KBM-7 (cell line): ENCODE results near the gene GPR162.

ENCODE experiments used
- DNase-seq: peaks from one replicate; pipeline ENCODE4 v3.0.0-alpha.2; 2015
- in situ Hi-C: fragments of 300-500 bp; cut with MboI; formaldehyde crosslinking; loops from 2 replicates; pipeline ENCODE4 v1.14.3; 2020; ENCODE audit warnings: low sequenced_read_pairs, low pct_unique_long_range_greater_than_20kb, mixed read lengths

GPR162 gene

GRCh38 chr12:6784761-6785160 lies 36.9 kb upstream of the GPR162 start:
- DNase-seq = no peak
- in situ Hi-C loops = no loop called here

- in situ Hi-C loops = no loop called here
- DNase-seq = peak; percentile 37
Observed at GRCh38 chr12:6786416-6787094, 35.1 kb upstream of the GPR162 start.

DNA sequence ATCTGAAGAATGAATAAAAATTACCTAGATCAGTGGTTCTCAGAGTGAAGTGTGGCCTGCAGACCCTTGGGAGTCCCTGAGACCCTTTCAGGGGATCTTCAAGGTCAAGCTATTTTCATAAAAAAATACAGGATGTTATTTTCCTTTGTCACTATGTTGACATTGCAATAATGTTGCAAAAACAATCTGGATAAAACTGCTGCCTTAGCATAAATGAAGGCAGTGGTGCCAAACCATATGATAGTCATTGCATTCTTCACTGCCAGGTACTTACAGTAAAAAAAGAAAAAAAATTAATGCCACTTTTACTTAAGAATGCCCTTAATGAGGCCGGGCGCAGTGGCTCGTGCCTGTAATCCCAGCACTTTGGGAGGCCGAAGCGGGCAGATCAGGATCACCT lies 34.3 kb upstream of the GPR162 start:
- in situ Hi-C loops = no loop called here
- no peak for DNase-seq

DNA sequence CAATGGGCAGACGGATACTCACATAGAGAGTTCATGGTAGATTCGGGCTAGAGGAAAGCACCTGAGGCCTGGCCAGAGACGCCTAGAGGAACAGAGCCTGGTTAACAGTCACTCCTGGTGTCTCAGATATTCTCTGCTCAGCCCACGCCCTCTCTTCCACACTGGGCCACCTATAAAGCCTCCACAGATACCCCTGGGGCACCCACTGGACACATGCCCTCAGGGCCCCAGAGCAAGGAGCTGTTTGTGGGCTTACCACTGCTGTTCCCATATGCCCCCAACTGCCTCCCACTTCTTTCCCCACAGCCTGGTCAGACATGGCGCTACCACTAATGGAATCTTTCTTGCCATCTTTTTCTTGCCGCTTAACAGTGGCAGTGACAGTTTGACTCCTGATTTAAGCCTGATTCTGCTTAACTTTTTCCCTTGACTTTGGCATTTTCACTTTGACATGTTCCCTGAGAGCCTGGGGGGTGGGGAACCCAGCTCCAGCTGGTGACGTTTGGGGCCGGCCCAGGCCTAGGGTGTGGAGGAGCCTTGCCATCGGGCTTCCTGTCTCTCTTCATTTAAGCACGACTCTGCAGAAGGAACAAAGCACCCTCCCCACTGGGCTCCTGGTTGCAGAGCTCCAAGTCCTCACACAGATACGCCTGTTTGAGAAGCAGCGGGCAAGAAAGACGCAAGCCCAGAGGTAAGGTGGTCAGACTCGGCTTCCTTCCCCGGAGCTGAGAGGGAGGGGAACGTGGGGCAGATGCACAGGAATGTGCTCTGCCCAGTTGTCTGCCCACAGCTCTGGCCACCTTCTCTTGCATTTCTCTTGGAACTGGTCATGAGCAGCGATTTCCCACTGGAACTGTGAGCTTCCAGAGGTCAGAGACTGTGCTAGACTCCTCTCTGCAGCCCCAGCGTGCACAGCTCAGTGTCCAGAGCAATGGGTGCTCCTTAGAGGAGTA lies 32.4 kb upstream of the GPR162 start, which contains the start of gene CD4:
CD4 (plus strand) TSS at position 557 of the 953 bp plus-strand sequence. CDS start 10,611 bp downstream, outside the sequence.
- DNase-seq = peak; percentile 88
- in situ Hi-C loops = no loop called here

DNA sequence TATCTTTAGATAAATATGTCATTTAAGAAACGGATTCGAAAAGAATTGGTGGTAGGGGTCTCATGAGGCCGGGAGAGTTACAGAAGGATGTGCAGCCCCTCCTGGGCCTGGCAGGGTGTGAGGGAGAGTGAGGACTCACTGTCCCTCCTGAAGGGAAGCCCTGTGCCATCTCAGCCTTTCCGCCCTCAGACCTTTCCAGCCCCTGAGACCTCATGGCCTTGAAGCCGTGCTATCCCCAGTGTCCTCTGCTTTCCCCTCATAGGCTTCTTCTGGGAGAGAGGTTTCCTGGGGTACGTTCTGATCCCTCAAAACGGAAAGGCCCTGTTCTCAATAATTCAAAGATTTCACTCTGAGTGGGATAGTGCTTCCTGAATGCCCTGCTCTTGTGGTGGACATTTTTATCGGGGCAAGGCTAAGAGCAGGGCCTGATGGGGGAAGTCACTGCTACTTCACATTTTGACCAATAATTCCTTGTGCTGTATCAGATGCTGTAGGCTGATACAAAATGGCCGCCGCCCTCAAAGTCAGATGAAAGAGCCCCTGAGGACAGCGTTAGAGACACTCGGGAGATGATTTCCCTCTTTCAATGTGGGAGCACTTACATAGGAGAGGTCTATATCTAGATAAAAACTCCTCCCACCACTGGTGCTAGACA lies 31.0 kb upstream of the GPR162 start:
- in situ Hi-C loops = no loop called here
- peak; percentile 56 for DNase-seq

GRCh38 chr12:6791931-6792520 lies 29.6 kb upstream of the GPR162 start:
- in situ Hi-C loops = no loop called here
- DNase-seq = peak; percentile 43

DNA sequence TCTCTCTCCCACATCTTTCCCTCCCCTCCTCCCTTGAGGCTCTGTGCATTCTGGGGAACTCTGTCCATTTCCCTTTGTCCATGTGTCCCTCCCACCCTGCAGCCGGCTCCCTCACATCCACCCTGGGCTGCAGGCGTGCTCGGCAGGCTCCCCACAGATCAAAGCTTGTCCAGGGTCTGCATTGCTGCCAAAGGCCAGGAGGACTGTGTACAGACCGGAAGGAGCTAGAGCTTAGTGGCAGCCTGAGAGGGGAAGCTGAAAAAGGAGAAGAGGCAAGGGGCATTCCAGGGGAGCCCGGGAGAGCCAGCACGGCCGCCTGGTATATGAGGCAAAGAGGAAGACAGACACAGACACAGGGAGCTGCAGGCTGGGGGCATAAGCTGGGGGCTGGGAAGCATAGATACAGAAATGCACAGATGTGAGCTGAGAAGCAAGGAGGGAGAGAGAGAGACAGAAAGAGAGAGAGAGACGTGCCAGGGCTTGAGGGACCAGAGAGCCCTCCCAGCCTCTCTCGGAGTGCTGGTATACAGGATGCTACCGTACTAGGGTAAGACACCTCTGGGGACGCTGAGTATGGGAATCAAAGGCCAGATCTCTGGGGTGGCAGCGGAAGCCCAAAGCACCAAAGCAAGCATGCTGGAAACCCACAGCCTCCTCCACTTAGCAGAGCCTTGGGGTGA lies 29.0 kb upstream of the GPR162 start:
- DNase-seq = peak; percentile 94
- in situ Hi-C loops = no loop called here

DNA sequence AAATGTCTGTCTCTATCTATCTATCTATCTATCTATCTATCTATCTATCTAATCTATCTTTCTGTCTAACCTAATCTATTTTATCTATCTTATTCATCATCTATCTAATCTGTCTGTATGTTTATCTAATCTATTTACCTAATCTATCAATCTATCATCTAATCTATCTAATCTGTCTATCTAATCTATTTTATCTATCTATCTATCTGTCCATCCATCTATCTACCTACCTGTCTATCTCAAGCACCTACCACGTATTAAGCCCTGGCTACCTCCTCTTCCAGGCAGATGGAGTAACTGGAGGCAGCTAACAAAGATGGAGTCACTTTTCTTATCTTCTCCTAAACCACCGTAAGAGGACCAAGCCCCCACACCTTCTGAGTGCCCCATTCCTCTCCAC lies 26.5 kb upstream of the GPR162 start:
- in situ Hi-C loops = no loop called here
- DNase-seq = no peak

- in situ Hi-C loops = no loop called here
- DNase-seq = no peak
Observed at GRCh38 chr12:6796576-6796975, 25.0 kb upstream of the GPR162 start.

DNA sequence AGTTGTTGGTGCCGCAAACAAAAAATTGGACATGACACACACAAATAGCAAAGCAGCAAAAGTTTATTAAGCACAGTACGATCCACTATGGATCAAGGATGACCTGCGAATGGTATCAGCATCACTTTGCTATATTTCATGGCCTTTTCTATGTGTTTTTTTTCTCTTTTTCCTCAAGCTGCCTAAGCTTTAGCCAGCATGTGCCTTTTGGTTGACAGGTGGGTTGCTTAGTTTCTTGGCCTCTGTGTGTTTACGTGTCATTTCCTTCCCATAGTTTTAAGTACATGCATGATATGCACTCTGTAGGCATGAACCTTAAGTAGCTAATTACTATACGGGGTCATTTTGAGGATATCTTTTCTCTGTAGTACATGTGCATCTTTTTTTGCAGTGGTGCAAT lies 22.5 kb upstream of the GPR162 start:
- in situ Hi-C loops = no loop called here
- DNase-seq = no peak

- in situ Hi-C loops = no loop called here
- DNase-seq = no peak
Observed at GRCh38 chr12:6807170-6807569, 14.5 kb upstream of the GPR162 start.

DNA sequence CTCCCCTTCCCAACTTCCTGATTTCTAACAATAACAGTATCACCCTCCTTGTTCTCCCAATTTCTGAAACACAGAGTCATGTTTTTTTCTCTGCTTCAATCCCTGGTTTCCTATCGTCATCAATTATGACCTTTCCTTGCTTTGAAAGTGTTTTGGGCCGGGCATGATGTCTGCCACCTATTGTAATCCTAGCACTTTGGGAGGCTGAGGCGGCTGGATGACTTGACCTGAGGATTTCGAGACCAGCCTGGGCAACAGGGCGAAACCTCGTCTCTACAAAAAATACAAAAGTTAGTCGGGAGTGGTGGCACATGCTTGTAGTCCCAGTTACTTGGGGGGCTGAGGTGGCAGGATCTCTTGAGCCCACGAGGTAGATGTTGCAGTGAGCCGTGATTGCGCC lies 12.6 kb upstream of the GPR162 start:
- in situ Hi-C loops = no loop called here

DNA sequence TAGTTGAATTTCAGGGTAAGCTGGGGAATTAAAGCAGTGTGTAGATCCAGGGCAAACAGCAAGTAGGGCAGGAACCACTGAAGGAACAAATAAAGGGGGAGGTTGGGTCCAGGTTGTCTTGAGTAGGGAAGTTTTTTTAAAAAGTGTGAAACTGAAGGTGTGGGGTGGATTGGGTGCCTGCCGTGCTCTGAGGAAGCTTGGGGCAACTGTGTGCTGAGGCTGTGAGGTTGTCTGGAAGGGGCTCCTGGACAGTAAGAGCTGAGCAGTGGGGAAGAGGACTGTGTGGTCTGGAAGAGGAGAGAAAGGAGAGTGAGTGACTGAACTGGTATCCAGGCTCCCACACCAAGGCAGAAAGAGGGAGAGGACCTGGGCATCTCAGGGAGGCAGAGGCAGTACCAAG lies 10.9 kb upstream of the GPR162 start:
- in situ Hi-C loops = no loop called here
- DNase-seq = no peak

More for the DNA sequence above, 12.6 kb upstream of the GPR162 start:
- no peak for DNase-seq

- DNase-seq = no peak
Observed at GRCh38 chr12:6813363-6813762, 8.3 kb upstream of the GPR162 start.

GRCh38 chr12:6816598-6816997 lies 5.0 kb upstream of the GPR162 start:
- in situ Hi-C loops = no loop called here
- DNase-seq = no peak

More at GRCh38 chr12:6813363-6813762, 8.3 kb upstream of the GPR162 start:
- in situ Hi-C loops = no loop called here

- in situ Hi-C loops = no loop called here
- DNase-seq = no peak
Observed at GRCh38 chr12:6817098-6817497, 4.5 kb upstream of the GPR162 start.

DNA sequence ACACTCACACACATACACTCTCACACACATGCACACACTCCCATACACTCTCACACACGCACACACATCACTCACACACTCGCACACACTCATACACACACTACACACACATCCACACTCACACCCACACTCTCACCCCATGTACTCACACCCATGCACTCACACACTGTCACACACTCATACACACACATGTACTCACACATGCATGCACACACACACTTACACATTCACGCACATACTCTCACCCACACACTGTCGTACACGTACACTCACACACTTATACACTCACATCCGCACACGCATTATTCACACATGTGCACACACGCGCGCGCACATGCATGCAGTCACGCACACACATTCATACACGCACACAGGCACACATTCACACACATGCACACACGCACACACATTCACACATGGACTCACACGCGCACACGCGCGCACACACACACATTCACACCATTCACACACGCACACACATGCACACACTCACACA lies 3.9 kb upstream of the GPR162 start:
- in situ Hi-C loops = no loop called here
- DNase-seq = no peak

- DNase-seq = no peak
- in situ Hi-C loops = no loop called here
Observed at GRCh38 chr12:6818222-6818621, 3.4 kb upstream of the GPR162 start.

DNA sequence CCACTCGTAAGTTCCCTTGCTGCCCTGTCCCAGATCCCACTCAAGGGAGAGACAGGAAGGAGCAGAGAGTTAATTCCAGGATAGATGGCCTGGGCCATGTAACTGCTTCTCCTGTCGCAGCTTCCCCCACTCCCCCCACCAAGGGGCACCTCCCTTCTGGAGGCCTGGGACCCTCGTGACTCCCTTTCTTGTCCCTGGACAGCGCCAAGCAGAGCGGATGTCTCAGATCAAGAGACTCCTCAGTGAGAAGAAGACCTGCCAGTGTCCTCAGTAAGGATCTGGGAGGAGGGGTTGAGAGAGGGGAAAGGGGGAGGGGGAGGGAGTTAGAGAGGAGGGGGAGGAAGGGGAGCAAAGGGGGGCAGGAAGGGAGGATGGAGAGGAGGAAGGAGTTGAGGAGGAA lies 3.0 kb upstream of the GPR162 start:
- no peak for DNase-seq
- in situ Hi-C loops = no loop called here
